ENCODE results near the gene ADAM12.

Gene ADAM12

GRCh38 chr10:126226988-126227761 is 161.1 kb downstream of the ADAM12 start:
- TF ChIP-seq SUZ12 (IDR thresholded peaks at IDR 0.05; ENCODE audit: extremely low read depth, insufficient read depth, insufficient read length): no peak
- no peak for TF ChIP-seq ZNF274 (IDR thresholded peaks at IDR 0.05; ENCODE audit: low read depth, low read length)
- no peak for TF ChIP-seq YY1 (IDR thresholded peaks at IDR 0.05; ENCODE audit: insufficient read depth, insufficient read length)
- Histone ChIP-seq H3K4me3 (ENCODE audit: insufficient read length, low read depth) (no peak overlapping the region), H3K27me3 (ENCODE audit: insufficient read depth, insufficient read length) (no peaks in the 10 kb centered on the region), H3K4me1 (ENCODE audit: insufficient read depth, insufficient read length) (peaks cover 2% of the 10 kb centered on the region), H3K9ac (ENCODE audit: insufficient read length, low read depth) (no peak overlapping the region), H3K9me3 (ENCODE audit: insufficient read depth, low read length) (no peaks in the 10 kb centered on the region), H3K36me3 (ENCODE audit: insufficient read depth, insufficient read length, low read length) (no peaks in the 10 kb centered on the region)
- DNase-seq (ENCODE audit: low read depth, low spot score): no peak

- TF ChIP-seq YY1 (IDR thresholded peaks at IDR 0.05; ENCODE audit: insufficient read depth, insufficient read length): no peak
- TF ChIP-seq SUZ12 (IDR thresholded peaks at IDR 0.05; ENCODE audit: extremely low read depth, insufficient read depth, insufficient read length): no peak
- TF ChIP-seq ZNF274 (IDR thresholded peaks at IDR 0.05; ENCODE audit: low read depth, low read length): no peak
- no peak for DNase-seq (ENCODE audit: low read depth, low spot score)
- H3K9me3 ChIP-seq (ENCODE audit: insufficient read depth, low read length): no peaks in the 10 kb centered on the region
- H3K27me3 ChIP-seq (ENCODE audit: insufficient read depth, insufficient read length): no peaks in the 10 kb centered on the region
- peaks cover 2% of the 10 kb centered on the region for H3K4me1 ChIP-seq (ENCODE audit: insufficient read depth, insufficient read length)
- H3K9ac ChIP-seq (ENCODE audit: insufficient read length, low read depth): no peak overlapping the region
- H3K4me3 ChIP-seq (ENCODE audit: insufficient read length, low read depth): no peak overlapping the region
- H3K36me3 ChIP-seq (ENCODE audit: insufficient read depth, insufficient read length, low read length): no peaks in the 10 kb centered on the region
These were observed 162.1 kb downstream of the ADAM12 start for GRCh38 chr10:126226205-126226604.

- H3K9ac ChIP-seq (ENCODE audit: insufficient read length, low read depth): no peak overlapping the region
- H3K9me3 ChIP-seq (ENCODE audit: insufficient read depth, low read length): no peaks in the 10 kb centered on the region
- no peak for DNase-seq (ENCODE audit: low read depth, low spot score)
- no peak overlapping the region for H3K4me3 ChIP-seq (ENCODE audit: insufficient read length, low read depth)
- no peaks in the 10 kb centered on the region for H3K27me3 ChIP-seq (ENCODE audit: insufficient read depth, insufficient read length)
- no peaks in the 10 kb centered on the region for H3K36me3 ChIP-seq (ENCODE audit: insufficient read depth, insufficient read length, low read length)
- peaks cover 2% of the 10 kb centered on the region for H3K4me1 ChIP-seq (ENCODE audit: insufficient read depth, insufficient read length)
- no peak for TF ChIP-seq YY1 (IDR thresholded peaks at IDR 0.05; ENCODE audit: insufficient read depth, insufficient read length)
- no peak for TF ChIP-seq ZNF274 (IDR thresholded peaks at IDR 0.05; ENCODE audit: low read depth, low read length)
- no peak for TF ChIP-seq SUZ12 (IDR thresholded peaks at IDR 0.05; ENCODE audit: extremely low read depth, insufficient read depth, insufficient read length)
These were observed 162.6 kb downstream of the ADAM12 start for GRCh38 chr10:126225672-126226008.

GRCh38 chr10:126224967-126225671 is 163.2 kb downstream of the ADAM12 start:
- Histone ChIP-seq H3K4me1 (ENCODE audit: insufficient read depth, insufficient read length) (peaks cover 2% of the 10 kb centered on the region), H3K9ac (ENCODE audit: insufficient read length, low read depth) (no peak overlapping the region), H3K9me3 (ENCODE audit: insufficient read depth, low read length) (no peaks in the 10 kb centered on the region), H3K4me3 (ENCODE audit: insufficient read length, low read depth) (no peak overlapping the region), H3K36me3 (ENCODE audit: insufficient read depth, insufficient read length, low read length) (no peaks in the 10 kb centered on the region), H3K27me3 (ENCODE audit: insufficient read depth, insufficient read length) (no peaks in the 10 kb centered on the region)
- no peak for DNase-seq (ENCODE audit: low read depth, low spot score)
- TF ChIP-seq ZNF274 (IDR thresholded peaks at IDR 0.05; ENCODE audit: low read depth, low read length) (no peak), SUZ12 (IDR thresholded peaks at IDR 0.05; ENCODE audit: extremely low read depth, insufficient read depth, insufficient read length) (no peak), YY1 (IDR thresholded peaks at IDR 0.05; ENCODE audit: insufficient read depth, insufficient read length) (no peak)

- H3K4me1 ChIP-seq (ENCODE audit: insufficient read depth, insufficient read length): peaks cover 2% of the 10 kb centered on the region
- no peak for TF ChIP-seq YY1 (IDR thresholded peaks at IDR 0.05; ENCODE audit: insufficient read depth, insufficient read length)
- no peak for TF ChIP-seq SUZ12 (IDR thresholded peaks at IDR 0.05; ENCODE audit: extremely low read depth, insufficient read depth, insufficient read length)
- TF ChIP-seq ZNF274 (IDR thresholded peaks at IDR 0.05; ENCODE audit: low read depth, low read length): no peak
- no peak overlapping the region for H3K9ac ChIP-seq (ENCODE audit: insufficient read length, low read depth)
- no peak overlapping the region for H3K4me3 ChIP-seq (ENCODE audit: insufficient read length, low read depth)
- no peak for DNase-seq (ENCODE audit: low read depth, low spot score)
- no peaks in the 10 kb centered on the region for H3K36me3 ChIP-seq (ENCODE audit: insufficient read depth, insufficient read length, low read length)
- no peaks in the 10 kb centered on the region for H3K27me3 ChIP-seq (ENCODE audit: insufficient read depth, insufficient read length)
- no peaks in the 10 kb centered on the region for H3K9me3 ChIP-seq (ENCODE audit: insufficient read depth, low read length)
These were observed 164.7 kb downstream of the ADAM12 start for GRCh38 chr10:126223512-126224067.

- TF ChIP-seq SUZ12 (IDR thresholded peaks at IDR 0.05; ENCODE audit: extremely low read depth, insufficient read depth, insufficient read length) (no peak), YY1 (IDR thresholded peaks at IDR 0.05; ENCODE audit: insufficient read depth, insufficient read length) (no peak), ZNF274 (IDR thresholded peaks at IDR 0.05; ENCODE audit: low read depth, low read length) (no peak)
- Histone ChIP-seq H3K4me1 (ENCODE audit: insufficient read depth, insufficient read length) (peaks cover 2% of the 10 kb centered on the region), H3K9ac (ENCODE audit: insufficient read length, low read depth) (no peak overlapping the region), H3K9me3 (ENCODE audit: insufficient read depth, low read length) (no peaks in the 10 kb centered on the region), H3K4me3 (ENCODE audit: insufficient read length, low read depth) (no peak overlapping the region), H3K36me3 (ENCODE audit: insufficient read depth, insufficient read length, low read length) (no peaks in the 10 kb centered on the region), H3K27me3 (ENCODE audit: insufficient read depth, insufficient read length) (no peaks in the 10 kb centered on the region)
- no peak for DNase-seq (ENCODE audit: low read depth, low spot score)
These were observed 165.4 kb downstream of the ADAM12 start for GRCh38 chr10:126222736-126223511.

Data from NT2/D1 (cell line).